SK-N-MC (cell line): ENCODE measurements around the gene PCSK6.

Experiments
- DNase-seq: peaks from one replicate; pipeline ENCODE4 v3.0.0-alpha.2; 2011; ENCODE audit warnings: low read depth, low spot score
- H3K27ac ChIP-seq: fragments of 200-600 bp; sonication (generic); 2 replicates; pipeline ENCODE4 v1.5.1; 2016; ENCODE audit warnings: mixed run types
- H3K36me3 ChIP-seq: fragments of 200-600 bp; sonication (generic); 2 replicates; pipeline ENCODE4 v1.6.1; 2017; ENCODE audit warnings: antibody characterized with exemption, low read length, mixed read lengths; ENCODE audit not compliant: insufficient read depth
- H3K4me3 ChIP-seq: fragments of 200-600 bp; sonication (generic); 2 replicates; pipeline ENCODE4 v1.5.1; 2016
- H3K9ac ChIP-seq: fragments of 200-600 bp; sonication (generic); 2 replicates; pipeline ENCODE4 v1.8.0; 2017; ENCODE audit warnings: mixed run types, mixed read lengths; ENCODE audit not compliant: insufficient read length
- H3K9me3 ChIP-seq: fragments of 200-600 bp; sonication (generic); 2 replicates; pipeline ENCODE4 v1.6.1; 2017; ENCODE audit warnings: low read depth, mild to moderate bottlenecking, antibody characterized with exemption, low read length, moderate library complexity, mixed read lengths
- EZH2 ChIP-seq: fragments of 200-600 bp; sonication (generic); IDR thresholded peaks from one replicate; pipeline ENCODE4 v1.6.1; 2017; ENCODE audit warnings: antibody characterized with exemption
- FOXP2 ChIP-seq: optimal IDR thresholded peaks from 2 replicates; pipeline ENCODE3; 2011; ENCODE audit warnings: mild to moderate bottlenecking, moderate library complexity; ENCODE audit not compliant: insufficient read depth; ENCODE audit errors: extremely low read length, control extremely low read depth
- POLR2AphosphoS5 ChIP-seq: IDR thresholded peaks from 2 replicates; pipeline ENCODE4 v1.6.1; 2012; ENCODE audit warnings: mild to moderate bottlenecking, low read depth, low read length, borderline replicate concordance

PCSK6 gene

DNA sequence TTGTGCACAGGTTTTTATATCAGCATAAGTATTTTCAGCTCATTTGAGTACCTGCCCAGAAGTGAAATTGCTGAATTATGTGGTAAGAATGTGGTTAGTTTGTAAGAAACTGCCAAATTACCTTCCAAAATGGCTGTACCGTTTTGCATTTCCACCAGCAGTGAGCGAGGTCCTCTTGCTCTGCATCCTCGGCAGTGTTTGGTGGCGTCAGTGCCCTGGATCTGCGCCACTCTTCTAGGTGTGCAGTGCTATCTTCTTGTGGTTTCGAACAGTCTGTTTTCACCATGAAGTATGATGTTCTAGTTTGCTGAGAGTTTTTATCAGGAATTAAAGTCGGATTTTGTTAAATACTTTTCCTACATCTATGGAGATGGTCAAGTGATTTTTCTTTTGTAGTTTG is 24.8 kb upstream of the PCSK6 start:
- H3K36me3 ChIP-seq, result no peaks in the 10 kb centered on the region
- no peak overlapping the region for H3K4me3 ChIP-seq
- no peak overlapping the region for H3K9ac ChIP-seq
- peaks cover 15% of the 10 kb centered on the region; the same call in 1 of the 2 replicates for H3K9me3 ChIP-seq
- no peak overlapping the region for H3K27ac ChIP-seq
- DNase-seq, result no peak
- no peak for TF ChIP-seq FOXP2
- TF ChIP-seq POLR2AphosphoS5, result no peak
- TF ChIP-seq EZH2, result no peak

DNA sequence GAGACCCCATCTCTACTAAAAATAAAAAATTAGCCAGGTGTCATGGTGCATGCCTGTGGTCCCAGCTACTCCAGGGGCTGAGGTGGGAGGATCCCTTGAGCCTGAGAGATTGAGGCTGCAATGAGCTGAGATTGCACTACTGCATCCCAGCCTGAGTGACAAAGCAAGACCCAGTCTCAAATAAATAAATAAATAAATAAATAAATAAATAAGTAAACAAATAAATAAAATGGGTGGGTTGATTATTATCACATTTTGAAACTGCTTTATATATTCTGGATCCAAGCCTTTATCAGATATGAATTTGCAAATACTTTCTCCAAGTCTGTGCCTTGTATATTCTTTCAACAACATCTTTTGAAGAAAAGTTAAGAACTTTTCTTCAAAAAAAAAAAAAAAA is 22.2 kb upstream of the PCSK6 start:
- no peak overlapping the region for H3K4me3 ChIP-seq
- no peaks in the 10 kb centered on the region for H3K36me3 ChIP-seq
- H3K27ac ChIP-seq, result no peak overlapping the region
- DNase-seq, result no peak
- no peak for TF ChIP-seq POLR2AphosphoS5
- TF ChIP-seq EZH2, result no peak
- TF ChIP-seq FOXP2, result no peak
- no peak overlapping the region for H3K9ac ChIP-seq
- peaks cover 9% of the 10 kb centered on the region; the same call in 1 of the 2 replicates for H3K9me3 ChIP-seq

DNA sequence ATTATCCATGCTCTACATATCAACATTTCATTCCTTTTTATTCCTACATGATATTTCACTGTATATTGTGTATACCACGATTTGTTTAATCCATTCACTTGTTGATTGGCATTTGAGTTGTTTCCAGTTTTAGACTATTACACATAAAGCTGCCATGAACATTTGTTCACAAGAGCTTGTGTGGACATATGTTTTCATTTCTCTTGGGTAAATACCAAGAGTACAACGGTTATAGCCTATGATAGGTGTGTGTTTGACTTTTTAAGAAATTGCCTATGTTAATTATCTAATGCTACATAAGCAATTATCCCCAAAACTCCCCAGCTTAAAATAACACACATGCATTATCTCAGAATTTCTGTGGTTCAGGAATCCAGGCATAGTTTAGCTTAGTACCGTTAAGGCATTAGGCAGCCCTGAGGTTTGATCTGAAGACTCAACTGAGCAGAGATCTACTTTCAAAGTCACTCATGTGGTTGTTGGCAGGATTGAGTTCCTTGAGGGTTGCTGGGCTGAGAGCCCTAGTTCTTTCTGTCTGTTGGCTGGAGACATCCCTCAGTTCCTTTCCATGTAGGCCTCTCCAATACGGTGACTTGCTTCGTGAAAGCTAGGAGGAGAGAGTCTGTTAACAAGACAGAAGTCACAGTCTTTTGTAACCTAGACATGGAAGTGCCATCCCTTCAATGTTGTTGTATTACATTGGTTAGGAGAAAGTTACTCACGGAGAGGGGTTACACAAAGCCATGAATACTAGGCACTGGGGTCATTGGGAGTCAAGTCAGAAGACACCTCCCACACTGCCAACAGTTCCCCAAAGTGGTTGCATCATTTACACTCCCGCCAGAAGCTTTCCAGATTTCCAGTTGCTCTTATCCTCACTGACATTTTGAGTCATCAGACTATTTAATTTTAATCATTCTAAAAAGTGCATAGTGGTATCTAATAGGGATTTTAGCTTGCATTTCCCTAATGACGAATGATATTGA is 21.0 kb upstream of the PCSK6 start:
- no peak overlapping the region for H3K9ac ChIP-seq
- no peak for DNase-seq
- no peak overlapping the region for H3K4me3 ChIP-seq
- no peak overlapping the region for H3K27ac ChIP-seq
- TF ChIP-seq POLR2AphosphoS5 (no peak), EZH2 (no peak), FOXP2 (no peak)
- H3K9me3 ChIP-seq, result no peaks in the 10 kb centered on the region
- no peaks in the 10 kb centered on the region for H3K36me3 ChIP-seq

DNA sequence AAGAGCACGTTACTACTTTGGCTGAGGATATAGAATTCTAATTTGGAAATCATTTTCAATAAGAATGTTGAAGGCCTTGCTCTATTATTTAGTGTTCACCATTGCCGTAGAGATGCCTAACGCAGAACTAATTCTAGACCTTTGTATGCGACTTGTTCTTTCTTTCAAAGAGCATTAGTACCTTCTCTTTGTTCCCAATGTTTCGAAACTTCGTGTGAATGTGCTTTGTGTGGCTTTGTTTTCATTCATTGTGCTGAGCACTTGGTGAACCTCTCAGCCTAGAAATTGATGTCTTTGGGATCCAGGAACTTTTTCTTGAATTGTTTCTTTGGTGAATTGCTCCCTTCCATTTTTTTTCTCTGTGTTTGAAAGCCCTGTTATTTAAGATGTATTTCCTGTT is 19.8 kb upstream of the PCSK6 start:
- DNase-seq, result no peak
- TF ChIP-seq EZH2 (no peak), POLR2AphosphoS5 (no peak), FOXP2 (no peak)
- H3K9me3 ChIP-seq, result no peaks in the 10 kb centered on the region
- H3K27ac ChIP-seq, result no peak overlapping the region
- H3K9ac ChIP-seq, result no peak overlapping the region
- no peak overlapping the region for H3K4me3 ChIP-seq
- H3K36me3 ChIP-seq, result no peaks in the 10 kb centered on the region

GRCh38 chr15:101506491-101506890 is 17.0 kb upstream of the PCSK6 start:
- Histone ChIP-seq H3K36me3 (no peaks in the 10 kb centered on the region), H3K9ac (no peak overlapping the region), H3K9me3 (no peaks in the 10 kb centered on the region), H3K4me3 (no peak overlapping the region), H3K27ac (no peak overlapping the region)
- TF ChIP-seq EZH2 (no peak), FOXP2 (no peak), POLR2AphosphoS5 (no peak)
- no peak for DNase-seq

DNA sequence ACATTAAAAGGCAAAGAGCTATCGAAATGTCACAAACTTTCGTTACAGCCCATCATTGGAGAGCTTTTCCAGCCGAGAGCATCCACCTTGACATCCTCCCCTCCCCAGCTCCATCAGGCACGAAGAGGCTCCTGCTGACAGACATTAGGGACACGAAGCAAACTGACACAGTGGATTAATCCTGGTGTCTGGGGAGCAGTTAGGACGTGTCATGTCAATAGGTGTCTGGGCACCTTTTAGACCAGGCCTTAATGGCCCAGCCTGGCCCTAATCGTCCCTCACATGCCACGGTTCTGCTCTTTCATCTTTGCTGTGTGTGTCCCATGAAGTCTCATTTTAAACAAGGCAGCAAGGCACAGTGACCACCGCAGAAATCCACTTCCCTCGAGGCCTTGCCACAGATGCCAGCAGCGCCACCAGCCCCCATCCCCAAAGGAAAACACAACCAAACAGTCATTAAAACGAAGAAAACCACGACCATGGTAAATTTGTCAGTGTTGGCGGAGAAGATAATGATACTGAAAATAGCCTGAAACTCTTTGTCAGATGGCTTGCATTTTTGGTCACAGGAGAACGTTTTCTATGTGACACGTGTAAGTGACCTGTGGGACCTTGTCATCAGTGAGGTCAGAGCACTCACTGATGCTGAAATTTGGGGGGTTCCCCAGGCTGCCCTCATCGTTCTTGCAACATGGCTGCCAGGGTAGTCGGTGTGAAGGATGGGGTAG is 16.3 kb upstream of the PCSK6 start:
- Histone ChIP-seq H3K9ac (no peak overlapping the region), H3K27ac (no peak overlapping the region), H3K9me3 (no peaks in the 10 kb centered on the region), H3K4me3 (no peak overlapping the region), H3K36me3 (no peaks in the 10 kb centered on the region)
- DNase-seq, result no peak
- TF ChIP-seq POLR2AphosphoS5 (no peak), EZH2 (no peak), FOXP2 (no peak)

DNA sequence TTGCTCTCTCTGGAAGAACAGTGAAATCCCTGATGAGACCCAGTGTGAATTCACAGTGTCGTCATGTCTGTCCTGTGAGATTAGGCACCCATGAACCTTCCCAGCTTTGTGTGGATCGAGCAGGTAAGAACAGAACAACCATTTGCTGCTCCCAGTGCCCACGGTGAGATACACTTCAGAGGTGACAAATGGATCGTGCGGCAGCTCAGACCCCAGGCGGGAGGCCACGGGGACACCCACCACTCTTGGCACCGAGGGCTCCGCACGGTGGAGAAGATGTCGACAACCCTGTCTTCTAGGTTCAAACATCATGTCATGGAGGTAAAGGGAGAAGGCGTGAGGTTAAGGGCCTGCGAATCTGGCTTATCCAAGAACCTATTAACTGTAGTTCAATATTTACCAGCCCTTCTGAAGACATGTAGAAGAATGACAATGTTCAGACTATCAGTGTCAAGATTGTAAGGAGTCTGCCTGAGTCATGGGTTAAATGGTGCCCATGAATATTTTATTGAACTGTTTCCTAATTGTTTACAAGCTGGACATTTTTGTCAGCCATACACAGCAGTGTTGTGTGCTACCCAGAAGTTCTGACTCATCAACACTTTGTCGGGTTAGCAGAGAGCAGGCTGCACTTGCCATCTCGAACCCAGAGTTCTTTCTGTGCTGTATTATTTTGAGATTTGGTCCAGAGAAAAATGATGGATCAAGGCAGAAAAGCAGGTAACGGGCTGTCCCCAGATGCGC is 15.5 kb upstream of the PCSK6 start:
- no peak overlapping the region for H3K4me3 ChIP-seq
- H3K36me3 ChIP-seq, result no peaks in the 10 kb centered on the region
- DNase-seq, result no peak
- no peak overlapping the region for H3K27ac ChIP-seq
- H3K9ac ChIP-seq, result no peak overlapping the region
- H3K9me3 ChIP-seq, result no peaks in the 10 kb centered on the region
- TF ChIP-seq FOXP2, result no peak
- no peak for TF ChIP-seq POLR2AphosphoS5
- TF ChIP-seq EZH2, result no peak

DNA sequence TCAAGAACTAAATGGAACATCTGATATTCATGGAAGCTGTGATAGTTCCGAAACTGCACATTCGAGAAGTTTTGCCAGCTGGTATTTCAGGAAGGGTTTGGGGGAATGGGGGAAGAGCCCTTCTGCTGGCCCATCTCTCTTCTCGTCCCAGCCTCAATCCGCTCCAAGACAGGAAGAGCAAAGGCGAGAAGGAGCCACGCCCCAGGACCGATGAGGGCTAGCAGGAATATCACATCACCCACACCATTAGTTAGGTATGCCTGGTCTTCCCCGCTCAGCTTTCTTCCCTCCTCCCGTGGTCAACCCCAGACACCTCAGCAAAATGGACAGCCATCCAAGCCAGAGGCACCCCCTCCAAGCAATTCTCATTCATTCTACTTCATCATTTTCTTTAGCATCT is 14.9 kb upstream of the PCSK6 start:
- Histone ChIP-seq H3K36me3 (no peaks in the 10 kb centered on the region), H3K9me3 (no peaks in the 10 kb centered on the region), H3K9ac (no peak overlapping the region), H3K27ac (no peak overlapping the region), H3K4me3 (no peak overlapping the region)
- TF ChIP-seq EZH2 (no peak), FOXP2 (no peak), POLR2AphosphoS5 (no peak)
- no peak for DNase-seq
